Progenitor cell of endocrine pancreas (in vitro differentiated cells): ENCODE measurements around the gene DTWD2. TPM values are rescaled to one million over a fixed set of nuclear protein-coding genes. Genes with fewer than 3 reads are reported as not detected.

Experiments used
- DNase-seq: peaks from one replicate; pipeline ENCODE4 v3.0.0; 2021; ENCODE audit warnings: low spot score; ENCODE audit not compliant: unreplicated experiment
- H3K27ac Mint-ChIP-seq: 2 replicates; pipeline ENCODE4 v1.8.0; 2021; ENCODE audit warnings: mild to moderate bottlenecking, moderate library complexity, mixed read lengths
- H3K27me3 Mint-ChIP-seq: 2 replicates; pipeline ENCODE4 v1.8.0; 2021; ENCODE audit warnings: mixed read lengths
- H3K36me3 Mint-ChIP-seq: 2 replicates; pipeline ENCODE4 v1.8.0; 2022; ENCODE audit warnings: mixed read lengths; ENCODE audit not compliant: insufficient read depth
- H3K4me1 Mint-ChIP-seq: 2 replicates; pipeline ENCODE4 v1.8.0; 2021; ENCODE audit warnings: low read depth, mixed read lengths
- H3K4me3 Mint-ChIP-seq: 2 replicates; pipeline ENCODE4 v1.8.0; 2021; ENCODE audit warnings: low read depth, mild to moderate bottlenecking, moderate library complexity, mixed read lengths
- H3K9me3 Mint-ChIP-seq: 2 replicates; pipeline ENCODE4 v1.8.0; 2021; ENCODE audit warnings: low read depth, mixed read lengths
- total RNA-seq: library from RNA; stranded (reverse); gene quantifications from 2 replicates; pipeline ENCODE4 v1.2.1, GENCODE V29; 2021
- TF ChIP-seq, protein P1 (sequence below): fragments of 200-600 bp; sonication (generic); IDR thresholded peaks from one replicate; pipeline ENCODE4 v1.5.0; 2021; ENCODE audit warnings: antibody characterized with exemption, mild to moderate bottlenecking; ENCODE audit not compliant: unreplicated experiment

The DTWD2 gene
- total RNA-seq, 1 donor from 2014 or later, result 7.7 TPM

DNA sequence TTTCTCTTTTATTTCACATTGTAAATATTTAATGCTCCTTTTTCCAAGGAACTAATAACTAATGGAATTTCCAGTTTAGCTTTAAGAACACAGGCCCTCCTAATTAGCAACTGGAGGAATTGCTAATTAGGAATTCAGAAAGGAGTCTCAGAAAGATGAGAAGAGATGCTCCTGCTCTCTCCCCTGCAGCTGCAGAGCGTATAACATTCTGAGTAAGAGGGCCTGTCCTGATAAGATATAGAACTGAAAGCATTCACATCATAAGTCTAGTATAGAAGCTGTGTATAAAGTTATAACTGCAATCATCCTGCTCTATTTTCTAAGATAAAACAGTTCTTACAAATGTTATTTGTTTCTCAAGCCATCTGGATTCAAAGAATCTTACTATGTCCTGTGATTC, 83.2 kb downstream of the DTWD2 start:
- H3K36me3 Mint-ChIP-seq, result no peaks in the 10 kb centered on the region
- no peaks in the 10 kb centered on the region for H3K27me3 Mint-ChIP-seq
- peaks cover under 1% of the 10 kb centered on the region for H3K9me3 Mint-ChIP-seq
- no peak overlapping the region for H3K27ac Mint-ChIP-seq
- no peak for DNase-seq
- H3K4me3 Mint-ChIP-seq, result no peak overlapping the region
- peaks cover 5% of the 10 kb centered on the region for H3K4me1 Mint-ChIP-seq
- TF ChIP-seq, protein P1, sequence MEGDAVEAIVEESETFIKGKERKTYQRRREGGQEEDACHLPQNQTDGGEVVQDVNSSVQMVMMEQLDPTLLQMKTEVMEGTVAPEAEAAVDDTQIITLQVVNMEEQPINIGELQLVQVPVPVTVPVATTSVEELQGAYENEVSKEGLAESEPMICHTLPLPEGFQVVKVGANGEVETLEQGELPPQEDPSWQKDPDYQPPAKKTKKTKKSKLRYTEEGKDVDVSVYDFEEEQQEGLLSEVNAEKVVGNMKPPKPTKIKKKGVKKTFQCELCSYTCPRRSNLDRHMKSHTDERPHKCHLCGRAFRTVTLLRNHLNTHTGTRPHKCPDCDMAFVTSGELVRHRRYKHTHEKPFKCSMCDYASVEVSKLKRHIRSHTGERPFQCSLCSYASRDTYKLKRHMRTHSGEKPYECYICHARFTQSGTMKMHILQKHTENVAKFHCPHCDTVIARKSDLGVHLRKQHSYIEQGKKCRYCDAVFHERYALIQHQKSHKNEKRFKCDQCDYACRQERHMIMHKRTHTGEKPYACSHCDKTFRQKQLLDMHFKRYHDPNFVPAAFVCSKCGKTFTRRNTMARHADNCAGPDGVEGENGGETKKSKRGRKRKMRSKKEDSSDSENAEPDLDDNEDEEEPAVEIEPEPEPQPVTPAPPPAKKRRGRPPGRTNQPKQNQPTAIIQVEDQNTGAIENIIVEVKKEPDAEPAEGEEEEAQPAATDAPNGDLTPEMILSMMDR, result no peak

DNA sequence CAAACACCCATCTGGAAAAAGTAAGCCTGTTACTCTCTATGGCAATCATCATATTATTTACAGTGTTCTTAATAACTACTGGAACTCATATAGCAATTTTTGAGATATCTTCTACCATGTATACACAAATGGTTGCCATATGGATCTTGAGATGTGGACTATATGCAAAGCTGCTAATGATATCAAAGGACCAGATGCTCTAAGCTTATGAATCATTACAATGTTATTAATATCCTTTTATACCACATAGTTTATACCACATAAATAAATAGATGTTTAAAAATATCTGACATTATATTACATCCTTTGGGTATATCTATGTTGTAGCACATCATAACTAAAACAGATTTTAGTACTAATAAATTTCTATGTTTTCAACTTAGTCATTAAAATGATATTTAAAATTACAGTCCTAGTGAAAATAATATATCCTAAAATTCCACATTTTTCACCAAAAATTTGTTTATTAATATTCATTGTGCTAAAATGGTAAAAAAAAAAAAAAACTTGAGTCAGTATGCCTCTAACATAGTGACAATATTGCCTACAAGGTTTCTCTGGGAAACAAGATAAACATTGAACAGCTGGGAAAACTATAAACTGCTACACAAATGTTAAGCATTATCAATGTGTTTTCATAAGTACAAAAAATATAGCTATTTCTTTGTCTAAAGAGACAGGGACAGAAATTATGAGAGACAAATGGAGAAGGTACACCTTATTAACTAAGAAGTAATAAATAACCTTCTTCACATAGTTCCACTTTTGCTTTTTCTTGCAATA, 85.5 kb downstream of the DTWD2 start:
- no peak overlapping the region for H3K27ac Mint-ChIP-seq
- H3K36me3 Mint-ChIP-seq, result no peaks in the 10 kb centered on the region

DNA sequence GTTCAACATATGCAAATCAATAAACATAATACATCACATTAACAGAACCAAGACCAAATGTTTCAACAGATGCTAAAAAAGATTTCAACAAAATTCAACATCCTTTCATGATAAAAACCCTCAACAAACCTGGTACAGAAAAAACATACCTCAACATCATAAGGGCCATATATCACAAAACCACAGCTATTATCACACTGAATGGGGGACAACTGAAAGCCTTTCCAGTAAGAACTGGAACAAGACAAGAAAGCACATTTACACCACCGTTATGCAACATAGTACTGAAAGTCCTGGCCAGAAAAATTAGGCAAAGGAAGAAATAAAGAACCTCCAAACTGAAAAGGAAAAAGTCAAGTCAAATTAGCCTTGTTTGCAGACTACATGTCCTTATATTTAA, 93.6 kb downstream of the DTWD2 start:
- TF ChIP-seq, protein P1, result no peak
- H3K4me1 Mint-ChIP-seq, result peaks cover 8% of the 10 kb centered on the region
- no peak for DNase-seq
- H3K27me3 Mint-ChIP-seq, result no peaks in the 10 kb centered on the region
- no peak overlapping the region for H3K27ac Mint-ChIP-seq
- no peak overlapping the region for H3K4me3 Mint-ChIP-seq
- no peaks in the 10 kb centered on the region for H3K36me3 Mint-ChIP-seq
- H3K9me3 Mint-ChIP-seq, result no peaks in the 10 kb centered on the region

More for the DNA sequence above, 85.5 kb downstream of the DTWD2 start:
- peaks cover 5% of the 10 kb centered on the region for H3K4me1 Mint-ChIP-seq
- no peaks in the 10 kb centered on the region for H3K9me3 Mint-ChIP-seq
- H3K27me3 Mint-ChIP-seq, result no peaks in the 10 kb centered on the region
- DNase-seq, result no peak
- no peak overlapping the region for H3K4me3 Mint-ChIP-seq
- TF ChIP-seq, protein P1, result no peak

DNA sequence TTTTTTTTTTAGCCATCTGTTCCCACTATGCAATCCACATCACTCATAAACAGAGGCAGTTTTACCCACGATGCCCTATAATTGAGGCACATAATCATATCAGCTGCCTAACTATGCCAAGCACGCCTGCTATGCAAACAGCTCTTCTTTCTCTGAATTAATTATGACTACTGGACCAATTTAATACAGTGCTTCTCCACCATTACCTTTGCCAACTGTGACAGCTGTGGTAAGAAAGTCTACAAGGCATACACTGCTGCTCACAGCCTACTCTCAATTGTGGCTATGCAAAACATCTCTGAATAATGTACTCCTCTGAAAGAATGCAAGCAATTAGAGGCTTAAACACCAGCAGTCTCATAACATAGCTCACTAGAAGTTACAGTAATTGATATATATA, 97.1 kb downstream of the DTWD2 start:
- H3K27me3 Mint-ChIP-seq, result no peaks in the 10 kb centered on the region
- H3K27ac Mint-ChIP-seq, result no peak overlapping the region
- no peak for DNase-seq
- no peaks in the 10 kb centered on the region for H3K36me3 Mint-ChIP-seq
- H3K4me3 Mint-ChIP-seq, result no peak overlapping the region
- TF ChIP-seq, protein P1, result no peak
- H3K4me1 Mint-ChIP-seq, result no peaks in the 10 kb centered on the region
- no peaks in the 10 kb centered on the region for H3K9me3 Mint-ChIP-seq

DNA sequence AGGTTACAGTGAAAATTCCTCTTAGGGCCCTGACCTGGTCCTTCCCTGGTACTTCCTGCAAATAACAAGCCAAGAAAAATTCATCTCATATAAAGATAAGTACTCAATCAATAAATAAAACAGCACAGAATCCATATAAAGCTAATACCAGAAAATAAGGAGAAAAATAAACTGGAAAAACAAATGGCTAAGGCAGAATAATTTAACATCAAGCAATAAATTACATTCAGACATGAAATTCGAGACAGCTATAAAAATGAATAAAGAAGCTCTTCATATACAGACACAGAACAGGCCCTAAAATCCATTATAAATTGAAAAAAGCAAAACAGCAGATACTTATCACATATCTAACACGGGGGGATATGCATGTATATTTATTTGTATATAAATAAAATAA, 99.2 kb downstream of the DTWD2 start:
- Mint-ChIP-seq H3K4me3 (no peak overlapping the region), H3K4me1 (no peaks in the 10 kb centered on the region), H3K27me3 (no peaks in the 10 kb centered on the region), H3K36me3 (no peaks in the 10 kb centered on the region), H3K27ac (no peak overlapping the region), H3K9me3 (no peaks in the 10 kb centered on the region)
- TF ChIP-seq, protein P1, result no peak
- no peak for DNase-seq
